NCI-H1694 (cell line): ENCODE data around the gene UBE2U.

Source experiments
- DNase-seq: peaks from one replicate; lab custom pipeline; 2025; lab: John Stamatoyannopoulos, UW

UBE2U gene

GRCh38 chr1:64203420-64203819, at the start of gene UBE2U:
Gene UBE2U, plus strand, starts transcription at chr1:64203623. Its CDS starts 428 bp downstream, at chr1:64204051.
- no peak for DNase-seq

GRCh38 chr1:64155278-64155677, 48.1 kb upstream of the UBE2U start:
- no peak for DNase-seq

GRCh38 chr1:64161357-64161941, 42.0 kb upstream of the UBE2U start:
- no peak for DNase-seq

GRCh38 chr1:64162151-64162550, 41.3 kb upstream of the UBE2U start:
- DNase-seq, result no peak

- DNase-seq, result no peak
Observed at GRCh38 chr1:64162804-64163203, 40.6 kb upstream of the UBE2U start.

GRCh38 chr1:64163431-64163830, 40.0 kb upstream of the UBE2U start:
- no peak for DNase-seq

- no peak for DNase-seq
Observed at GRCh38 chr1:64163970-64164369, 39.5 kb upstream of the UBE2U start.

- no peak for DNase-seq
Observed at GRCh38 chr1:64166629-64167028, 36.8 kb upstream of the UBE2U start.

- DNase-seq, result no peak
Observed at GRCh38 chr1:64167176-64167575, 36.2 kb upstream of the UBE2U start.

GRCh38 chr1:64171246-64171645, 32.2 kb upstream of the UBE2U start:
- DNase-seq, result no peak

GRCh38 chr1:64171797-64172281, 31.6 kb upstream of the UBE2U start:
- DNase-seq, result no peak

- DNase-seq, result no peak
Observed at GRCh38 chr1:64172458-64172983, 30.9 kb upstream of the UBE2U start.

- DNase-seq, result no peak
Observed at GRCh38 chr1:64173336-64173940, 30.0 kb upstream of the UBE2U start.

- no peak for DNase-seq
Observed at GRCh38 chr1:64175639-64176038, 27.8 kb upstream of the UBE2U start.

GRCh38 chr1:64176659-64177058, 26.8 kb upstream of the UBE2U start:
- no peak for DNase-seq

- DNase-seq, result no peak
Observed at GRCh38 chr1:64179588-64179987, 23.8 kb upstream of the UBE2U start.

GRCh38 chr1:64182207-64182606, 21.2 kb upstream of the UBE2U start:
- no peak for DNase-seq

GRCh38 chr1:64183395-64184002, 19.9 kb upstream of the UBE2U start:
- no peak for DNase-seq

GRCh38 chr1:64184003-64184440, 19.4 kb upstream of the UBE2U start:
- no peak for DNase-seq

GRCh38 chr1:64186138-64186897, 17.1 kb upstream of the UBE2U start:
- DNase-seq, result no peak

- DNase-seq, result no peak
Observed at GRCh38 chr1:64186898-64187280, 16.5 kb upstream of the UBE2U start.

- no peak for DNase-seq
Observed at GRCh38 chr1:64187646-64188045, 15.8 kb upstream of the UBE2U start.

GRCh38 chr1:64192290-64192689, 11.1 kb upstream of the UBE2U start:
- DNase-seq, result no peak
